HG02840 (cell line): Measurements from ENCODE around the gene RASGRP3.

Experiments
- ATAC-seq: cut with Tn5 transposase; IDR thresholded peaks from one replicate; pipeline ENCODE4 v1.9.1; 2021; ENCODE audit warnings: mild to moderate bottlenecking, moderate library complexity, moderate number of reproducible peaks; ENCODE audit not compliant: unreplicated experiment, low FRiP score

RASGRP3 gene

GRCh38 chr2:33560017-33560416, 83.6 kb downstream of the RASGRP3 start:
- no peak for ATAC-seq

- no peak for ATAC-seq
Measured at GRCh38 chr2:33561872-33562271, 85.4 kb downstream of the RASGRP3 start.

GRCh38 chr2:33570681-33571080, 94.2 kb downstream of the RASGRP3 start:
- ATAC-seq = no peak

GRCh38 chr2:33573657-33574056, 97.2 kb downstream of the RASGRP3 start:
- no peak for ATAC-seq

- no peak for ATAC-seq
Measured at GRCh38 chr2:33577084-33577483, 100.6 kb downstream of the RASGRP3 start.

GRCh38 chr2:33577668-33578067, 101.2 kb downstream of the RASGRP3 start:
- no peak for ATAC-seq

- ATAC-seq = no peak
Measured at GRCh38 chr2:33579227-33579626, 102.8 kb downstream of the RASGRP3 start.

GRCh38 chr2:33581872-33582271, 105.4 kb downstream of the RASGRP3 start:
- ATAC-seq = no peak

GRCh38 chr2:33583194-33583938, 106.9 kb downstream of the RASGRP3 start:
- no peak for ATAC-seq

GRCh38 chr2:33586766-33587165, 110.3 kb downstream of the RASGRP3 start:
- no peak for ATAC-seq

GRCh38 chr2:33588232-33588631, 111.8 kb downstream of the RASGRP3 start:
- ATAC-seq = no peak

- no peak for ATAC-seq
Measured at GRCh38 chr2:33589444-33589843, 113.0 kb downstream of the RASGRP3 start.

GRCh38 chr2:33595385-33595784, 118.9 kb downstream of the RASGRP3 start:
- no peak for ATAC-seq

- no peak for ATAC-seq
Measured at GRCh38 chr2:33597026-33597425, 120.6 kb downstream of the RASGRP3 start.

- peak; percentile 47 for ATAC-seq
Measured at GRCh38 chr2:33598561-33599174, 122.2 kb downstream of the RASGRP3 start.

- ATAC-seq = peak; percentile 95
Measured at GRCh38 chr2:33599175-33599942, 122.9 kb downstream of the RASGRP3 start, which contains the start of gene FAM98A. FAM98A (minus strand) TSS chr2:33599299; CDS start chr2:33599221, 78 bp downstream.

GRCh38 chr2:33599943-33600192, 123.4 kb downstream of the RASGRP3 start:
- ATAC-seq = no peak

- no peak for ATAC-seq
Measured at GRCh38 chr2:33602201-33602830, 125.9 kb downstream of the RASGRP3 start.

- no peak for ATAC-seq
Measured at GRCh38 chr2:33603416-33603815, 127.0 kb downstream of the RASGRP3 start.

GRCh38 chr2:33605056-33605455, 128.6 kb downstream of the RASGRP3 start:
- no peak for ATAC-seq

GRCh38 chr2:33606100-33606499, 129.7 kb downstream of the RASGRP3 start:
- ATAC-seq = no peak
